Glomerular visceral epithelial cell (primary cell): ENCODE results near the gene POLH.

Experiments used
- DNase-seq: peaks from one replicate; pipeline ENCODE4 v3.0.0-alpha.2; 2016; ENCODE audit errors: extremely low spot score

The POLH gene

GRCh38 chr6:43606019-43606418, 30.0 kb downstream of the POLH start:
- DNase-seq = no peak

- DNase-seq = peak; percentile 75
Measured at GRCh38 chr6:43608310-43608763, 32.4 kb downstream of the POLH start.

GRCh38 chr6:43608807-43609206, 32.8 kb downstream of the POLH start:
- DNase-seq = no peak

GRCh38 chr6:43609402-43609801, 33.4 kb downstream of the POLH start:
- no peak for DNase-seq

- DNase-seq = no peak
Measured at GRCh38 chr6:43610431-43610830, 34.4 kb downstream of the POLH start.

- DNase-seq = no peak
Measured at GRCh38 chr6:43613721-43614395, 37.9 kb downstream of the POLH start.

- DNase-seq = no peak
Measured at GRCh38 chr6:43614396-43614730, 38.4 kb downstream of the POLH start.

GRCh38 chr6:43616725-43617472, 40.9 kb downstream of the POLH start:
- no peak for DNase-seq

- DNase-seq = no peak
Measured at GRCh38 chr6:43621078-43621835, 45.3 kb downstream of the POLH start.

GRCh38 chr6:43621836-43622180, 45.8 kb downstream of the POLH start:
- no peak for DNase-seq

- no peak for DNase-seq
Measured at GRCh38 chr6:43622541-43622940, 46.6 kb downstream of the POLH start.

GRCh38 chr6:43623880-43624785, 48.1 kb downstream of the POLH start:
- no peak for DNase-seq

GRCh38 chr6:43624786-43625288, 48.9 kb downstream of the POLH start:
- DNase-seq = no peak

- DNase-seq = no peak
Measured at GRCh38 chr6:43625393-43625992, 49.5 kb downstream of the POLH start.

GRCh38 chr6:43627008-43627825, 51.2 kb downstream of the POLH start:
- DNase-seq = peak; percentile 96

GRCh38 chr6:43628393-43629103, 52.6 kb downstream of the POLH start:
- peak; percentile 72 for DNase-seq

- peak; percentile 99 for DNase-seq
Measured at GRCh38 chr6:43629104-43629504, 53.1 kb downstream of the POLH start, which contains the start of gene GTPBP2. GTPBP2 (minus strand) TSS chr6:43629264; CDS start chr6:43629162, 102 bp downstream.

- DNase-seq = peak; percentile 98
Measured at GRCh38 chr6:43629505-43630300, 53.7 kb downstream of the POLH start.
